ENCODE measurements around the gene TPRX1.
"Not testable (repeated sequence)": the region's sequence is repeated elsewhere in the genome, so short reads cannot be mapped to it uniquely, and the experiment has no call there.

Gene TPRX1

GRCh38 chr19:47786566-47786965 is 17.8 kb downstream of the TPRX1 start:
- no peak for TF ChIP-seq CTCF (IDR thresholded peaks at IDR 0.05; ENCODE audit: extremely low read depth, missing control alignments)
- no peak for DNase-seq (ENCODE audit: low spot score)

GRCh38 chr19:47781590-47782262 is 22.6 kb downstream of the TPRX1 start:
- DNase-seq (ENCODE audit: low spot score) = no peak
- no peak for TF ChIP-seq CTCF (IDR thresholded peaks at IDR 0.05; ENCODE audit: extremely low read depth, missing control alignments)

DNA sequence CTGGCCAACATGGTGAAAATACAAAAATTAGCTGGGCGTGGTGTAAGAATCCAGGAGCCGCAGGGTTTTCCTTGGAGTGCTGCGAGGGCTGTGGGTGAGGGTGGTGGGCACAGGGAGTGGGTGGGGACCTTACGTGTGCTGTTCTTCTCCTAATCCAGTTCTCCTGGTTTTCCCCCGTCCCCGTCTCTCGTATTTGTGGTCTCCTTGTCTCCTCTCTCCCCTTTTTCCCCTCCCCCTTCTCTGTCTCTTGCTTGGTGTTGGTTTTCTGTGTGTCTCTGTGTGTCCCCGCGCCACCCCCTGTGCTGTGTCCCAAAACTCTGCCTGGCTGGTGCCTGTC is 24.2 kb downstream of the TPRX1 start:
- DNase-seq (ENCODE audit: low spot score) = no peak
- TF ChIP-seq CTCF (IDR thresholded peaks at IDR 0.05; ENCODE audit: extremely low read depth, missing control alignments) = no peak

DNA sequence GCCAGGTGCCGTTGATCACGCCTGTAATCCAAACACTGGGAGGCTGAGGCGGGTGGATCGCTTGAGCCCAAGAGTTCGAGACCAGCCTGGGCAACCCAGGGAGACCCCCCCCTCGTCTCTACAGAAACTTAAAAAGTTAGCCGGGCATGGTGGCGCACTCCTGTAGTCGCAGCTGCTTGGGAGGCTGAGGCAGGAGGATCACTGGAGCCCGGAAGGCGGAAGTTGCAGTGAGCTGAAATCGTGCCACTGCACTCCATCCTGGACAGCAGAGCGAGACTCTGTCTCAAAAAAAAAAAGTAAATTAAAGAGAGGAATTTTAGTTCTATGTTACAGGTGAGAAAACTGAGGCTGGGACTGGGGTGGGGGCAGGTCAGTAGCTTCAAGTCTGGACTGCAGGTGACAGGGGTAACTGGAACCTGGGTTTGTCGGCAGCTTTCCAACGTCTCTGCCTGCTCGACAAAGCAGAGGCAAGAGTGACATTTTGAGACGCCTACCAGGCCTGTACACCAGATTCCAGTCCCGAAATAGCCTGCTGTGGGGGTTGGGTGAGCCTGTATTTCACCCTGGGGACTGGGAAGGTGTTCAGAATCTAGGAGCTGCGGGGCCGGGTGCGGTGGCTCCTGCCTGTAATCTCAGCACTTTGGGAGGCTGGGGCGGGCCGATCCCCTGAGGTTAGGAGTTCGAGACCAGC is 24.7 kb downstream of the TPRX1 start:
- no peak for DNase-seq (ENCODE audit: low spot score)
- no peak for TF ChIP-seq CTCF (IDR thresholded peaks at IDR 0.05; ENCODE audit: extremely low read depth, missing control alignments)

DNA sequence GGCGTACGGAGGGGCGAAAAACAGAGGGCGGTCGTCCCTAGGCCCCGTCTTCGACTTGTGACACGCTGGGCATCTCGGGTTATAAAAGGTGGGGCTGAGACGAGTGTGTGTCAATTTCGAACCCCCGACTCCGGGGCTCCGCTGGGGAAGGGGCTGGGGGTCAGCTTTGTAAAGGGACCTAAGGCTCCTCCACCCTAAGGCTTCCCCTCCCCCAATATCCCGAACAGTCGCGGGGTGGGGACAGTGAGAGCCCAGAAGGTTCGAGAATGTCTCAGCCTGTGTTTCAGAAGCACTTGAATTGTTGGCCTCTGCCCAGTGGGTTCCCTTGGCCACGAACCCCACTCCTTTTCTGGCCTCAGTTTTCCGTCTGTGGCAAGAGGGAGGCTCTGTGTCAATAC is 25.4 kb downstream of the TPRX1 start:
- no peak for DNase-seq (ENCODE audit: low spot score)
- no peak for TF ChIP-seq CTCF (IDR thresholded peaks at IDR 0.05; ENCODE audit: extremely low read depth, missing control alignments)

- peak; percentile 93 for DNase-seq (ENCODE audit: low spot score)
- no peak for TF ChIP-seq CTCF (IDR thresholded peaks at IDR 0.05; ENCODE audit: extremely low read depth, missing control alignments)
Measured at GRCh38 chr19:47778049-47778953, 26.1 kb downstream of the TPRX1 start, which contains the start of gene SELENOW. Gene SELENOW, plus strand, starts transcription at chr19:47778703. Its CDS starts 83 bp downstream, at chr19:47778786.

- not testable (repeated sequence) for DNase-seq (ENCODE audit: low spot score)
Measured at GRCh38 chr19:47777245-47778048, 26.9 kb downstream of the TPRX1 start.

Data from GM20000 (cell line).